Ovary (tissue), 9 donors: Measurements from ENCODE around the gene NRIP1. TPM values are rescaled to one million over a fixed set of nuclear protein-coding genes. Genes with fewer than 3 reads are reported as not detected.

ENCODE experiments used
- DNase-seq, 5 donors: peaks; one replicate each; pipeline ENCODE4 v3.0.0-alpha.2; 2019 to 2020
- H3K27ac ChIP-seq, 2 donors: fragments of 200-600 bp; one replicate each; pipeline versions ENCODE4 v1.5.1 to v1.8.0; 2019 to 2022
- H3K27me3 ChIP-seq: fragments of 200-600 bp; one replicate; pipeline ENCODE4 v1.8.0; 2022
- H3K36me3 ChIP-seq: fragments of 200-600 bp; sonication (generic); one replicate; pipeline ENCODE4 v1.5.1; 2019
- H3K4me1 ChIP-seq: one replicate; pipeline ENCODE4 v1.8.1; 2013; ENCODE audit warnings: mild to moderate bottlenecking, moderate library complexity; ENCODE audit not compliant: insufficient read depth
- H3K4me3 ChIP-seq: fragments of 200-600 bp; sonication (generic); one replicate; pipeline ENCODE4 v1.5.1; 2017
- H3K9me3 ChIP-seq, 2 donors: fragments of 200-600 bp in 1 of 2; sonication (generic) in 1 of 2; one replicate each; pipeline versions ENCODE4 v1.5.1 to v1.8.1; 2013 to 2019; ENCODE audit warnings: mild to moderate bottlenecking in 1 of 2, moderate library complexity in 1 of 2
- EP300 ChIP-seq: sonication (generic); formaldehyde crosslinking; IDR thresholded peaks from one replicate; pipeline ENCODE4 v1.6.1; 2017; ENCODE audit warnings: antibody characterized with exemption
- POLR2A ChIP-seq: fragments of 450-650 bp; IDR thresholded peaks from one replicate; pipeline ENCODE4 v1.6.1; 2017; ENCODE audit warnings: antibody characterized with exemption, mild to moderate bottlenecking, moderate library complexity
- WGBS, 3 donors: extraction: QIAGEN DNeasy Blood & Tissue Kit in 1 of 3; methylation state at CpG; one replicate each; pipeline versions ENCODE4 v1.1.5 to v1.1.7; 2013 to 2017; 5-methylcytosine and 5-hydroxymethylcytosine counted together
- intact Hi-C, 4 donors: fragments of 100-400 bp; cut with DNase I; formaldehyde crosslinking; loops; one replicate each; pipeline versions ENCODE4 v1.11.0 to v1.15.1; 2022 to 2023
- polyA plus RNA-seq, 2 donors: library from polyadenylated mRNA; stranded (reverse); fragments of 200-250 nt in 1 of 2; fragments of 350-450 nt in 1 of 2; fragmentation: Illumina TruSeq in 1 of 2; extraction: RNeasy Lipid Tissue Mini Kit (QIAGEN cat#74804) in 1 of 2; gene quantifications; one replicate each; pipeline ENCODE4 v1.2.3, GENCODE V29; 2013 to 2014
- total RNA-seq, 7 donors: library from RNA; depleted of rRNA in 2 of 7; stranded (reverse); fragments of >200 nt in 2 of 7; fragmentation: NEBNext Ultra II Directional in 3 of 7; extraction: Animal tissue kit (Norgen Biotek cat#: 25700) in 3 of 7; gene quantifications; one replicate each; pipeline versions ENCODE4 v1.1.0 to v1.2.4, GENCODE V29; 2016 to 2023
- TF ChIP-seq, protein P1 (sequence below), 3 donors: fragments of 450-650 bp in 2 of 3; fragments of 200-600 bp in 1 of 3; IDR thresholded peaks; one replicate each; pipeline versions ENCODE4 v1.5.1 to v1.8.0; 2016 to 2022; ENCODE audit warnings: antibody characterized with exemption in 3 of 3, mild to moderate bottlenecking in 1 of 3
- donor health status: DM: no; HTN: no; CAD: no; lungs with moderate emphysema.
- donor health status: DM: no; HTN: no; CAD: no.
- donor health status: Bipolar disorder and iron deficiency.
- donor health status: DM: yes; HTN: yes; CAD: no.
- donor health status: DM: no; HTN: no; CAD: no.
- donor health status: DM: yes; HTN: yes; CAD: no.

NRIP1 gene
- total and polyA plus RNA-seq, 9 donors = 9.4 to 56.6 (median 39.9) TPM

DNA sequence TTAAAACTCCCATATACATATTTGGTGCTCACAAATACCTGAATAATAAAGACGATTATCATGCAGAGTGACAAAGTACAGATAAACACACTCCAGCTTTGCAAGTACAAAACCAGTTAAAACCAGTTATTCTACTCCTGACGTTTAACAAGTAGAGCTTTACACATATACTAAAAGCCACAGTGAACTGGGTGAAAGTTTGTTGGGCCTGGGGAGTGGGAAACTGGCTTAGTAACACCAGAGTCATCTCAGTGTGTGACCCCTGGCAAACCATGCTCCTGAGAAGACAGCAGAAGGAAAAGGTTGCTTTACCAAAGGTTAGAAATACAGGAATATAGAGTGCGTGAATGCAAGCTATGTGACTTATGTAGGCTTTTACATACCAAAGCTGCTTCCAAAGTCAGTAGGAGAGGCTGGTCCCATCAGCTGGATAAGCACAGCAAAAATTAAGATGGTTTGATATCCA is 148.1 kb downstream of the NRIP1 start:
- TF ChIP-seq, protein P1, sequence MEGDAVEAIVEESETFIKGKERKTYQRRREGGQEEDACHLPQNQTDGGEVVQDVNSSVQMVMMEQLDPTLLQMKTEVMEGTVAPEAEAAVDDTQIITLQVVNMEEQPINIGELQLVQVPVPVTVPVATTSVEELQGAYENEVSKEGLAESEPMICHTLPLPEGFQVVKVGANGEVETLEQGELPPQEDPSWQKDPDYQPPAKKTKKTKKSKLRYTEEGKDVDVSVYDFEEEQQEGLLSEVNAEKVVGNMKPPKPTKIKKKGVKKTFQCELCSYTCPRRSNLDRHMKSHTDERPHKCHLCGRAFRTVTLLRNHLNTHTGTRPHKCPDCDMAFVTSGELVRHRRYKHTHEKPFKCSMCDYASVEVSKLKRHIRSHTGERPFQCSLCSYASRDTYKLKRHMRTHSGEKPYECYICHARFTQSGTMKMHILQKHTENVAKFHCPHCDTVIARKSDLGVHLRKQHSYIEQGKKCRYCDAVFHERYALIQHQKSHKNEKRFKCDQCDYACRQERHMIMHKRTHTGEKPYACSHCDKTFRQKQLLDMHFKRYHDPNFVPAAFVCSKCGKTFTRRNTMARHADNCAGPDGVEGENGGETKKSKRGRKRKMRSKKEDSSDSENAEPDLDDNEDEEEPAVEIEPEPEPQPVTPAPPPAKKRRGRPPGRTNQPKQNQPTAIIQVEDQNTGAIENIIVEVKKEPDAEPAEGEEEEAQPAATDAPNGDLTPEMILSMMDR (IDR thresholded peaks at IDR 0.05) = no peak
- TF ChIP-seq EP300 (no peak), POLR2A (no peak)
- H3K4me1 ChIP-seq = peaks cover 4% of the 10 kb centered on the region

DNA sequence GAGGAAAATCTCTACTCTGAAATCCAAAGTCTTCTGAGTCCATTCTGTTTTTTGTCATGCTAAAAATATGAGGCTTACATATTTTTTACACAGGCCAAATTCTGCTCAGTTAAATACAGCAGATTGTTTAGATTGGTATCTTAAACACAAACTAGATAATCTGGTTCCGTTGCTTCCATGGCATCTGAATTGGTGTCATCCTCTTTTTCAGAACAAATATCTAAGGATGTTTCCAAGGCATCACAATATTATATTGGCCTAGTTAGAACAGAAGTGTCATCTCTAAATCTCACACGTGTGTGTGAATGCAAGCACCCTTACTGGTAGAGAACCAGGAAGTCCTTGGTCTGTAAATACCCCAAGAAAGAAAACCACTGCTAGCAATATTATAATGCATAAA is 151.2 kb downstream of the NRIP1 start:
- no peaks in the 10 kb centered on the region for H3K36me3 ChIP-seq
- intact Hi-C loops = no loop called here
- TF ChIP-seq EP300 = no peak
- TF ChIP-seq, protein P1 (IDR thresholded peaks at IDR 0.05) = no peak
- no peak for TF ChIP-seq POLR2A

More for the DNA sequence above, 148.1 kb downstream of the NRIP1 start:
- no peaks in the 10 kb centered on the region for H3K27me3 ChIP-seq
- no peaks in the 10 kb centered on the region for H3K9me3 ChIP-seq
- intact Hi-C loops = no loop called here
- H3K4me3 ChIP-seq = no peak overlapping the region
- H3K36me3 ChIP-seq = no peaks in the 10 kb centered on the region
- DNase-seq = no peak
- H3K27ac ChIP-seq = no peak overlapping the region
- 58 to 72% (median 60%) methylated on average over 3 of the region's 3 CpGs for WGBS, 3 donors

DNA sequence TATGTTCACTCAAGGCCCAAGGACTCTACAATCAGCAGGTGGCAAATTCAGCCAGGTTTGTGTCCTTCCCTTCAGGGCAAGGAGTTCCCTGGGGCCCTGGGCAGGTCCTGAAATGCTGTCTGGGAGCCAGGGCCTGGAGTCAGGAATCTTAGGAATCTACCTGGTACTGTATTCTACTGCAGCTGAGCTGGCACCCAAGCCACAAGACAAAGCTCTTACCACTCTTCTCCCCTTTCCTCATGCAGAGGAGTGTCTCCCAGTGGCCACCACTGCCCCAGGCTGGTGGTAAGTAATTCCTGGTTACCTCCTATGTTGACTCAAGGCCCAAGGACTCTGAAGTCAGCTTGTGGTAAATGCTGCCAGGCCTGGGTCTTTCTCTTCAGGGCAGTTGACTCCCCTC is 153.4 kb downstream of the NRIP1 start:
- no peak overlapping the region for H3K27ac ChIP-seq
- no peaks in the 10 kb centered on the region for H3K36me3 ChIP-seq
- no peak overlapping the region for H3K4me3 ChIP-seq
- TF ChIP-seq, protein P1 (IDR thresholded peaks at IDR 0.05) = no peak
- no peak for TF ChIP-seq EP300
- TF ChIP-seq POLR2A = no peak
- H3K9me3 ChIP-seq = no peaks in the 10 kb centered on the region
- intact Hi-C loops = no loop called here
- DNase-seq = no peak
- no peaks in the 10 kb centered on the region for H3K27me3 ChIP-seq
- H3K4me1 ChIP-seq = no peaks in the 10 kb centered on the region

More for the DNA sequence above, 151.2 kb downstream of the NRIP1 start:
- peaks cover 4% of the 10 kb centered on the region for H3K4me1 ChIP-seq
- H3K27ac ChIP-seq = no peak overlapping the region
- H3K27me3 ChIP-seq = no peaks in the 10 kb centered on the region
- H3K4me3 ChIP-seq = no peak overlapping the region
- no peak for DNase-seq
- WGBS, 3 donors = 28 to 34% (median 29%) methylated on average over 2 of the region's 2 CpGs
- no peaks in the 10 kb centered on the region for H3K9me3 ChIP-seq
